HepG2 (cell line): ENCODE results near the gene EPHA2. TPM values are rescaled to one million over a fixed set of nuclear protein-coding genes. Genes with fewer than 3 reads are reported as not detected.

Source experiments
- ATAC-seq: fragments of 200-7000 bp; cut with Tn5 transposase; 3 replicates; pipeline ENCODE4 v1.9.1; 2020; ENCODE audit warnings: mild to moderate bottlenecking, moderate library complexity
- BruUV-seq: library from RNA; stranded (reverse); fragments of 400-500 nt; replicated peaks from 2 replicates; lab custom pipeline; 2021; lab: Mats Ljungman, UMichigan
- CTCF ChIA-PET: fragments of 300-600 bp; formaldehyde crosslinking; extraction: SDS; loops from one replicate; lab custom pipeline; 2021; ENCODE audit warnings: low total read pairs, inconsistent platforms, low intra/inter-chr PET ratio; lab: Yijun Ruan, JAX
- POLR2A ChIA-PET: fragments of 350-600 bp; sonication (Branson Sonifier 250); formaldehyde crosslinking; loops from one replicate; lab custom pipeline; 2020; ENCODE audit warnings: antibody characterized with exemption, inconsistent platforms; lab: Yijun Ruan, JAX
- DNase-seq: peaks from one replicate; pipeline ENCODE4 v3.0.0-alpha.2; 2015; ENCODE audit warnings: low spot score
- FAIRE-seq: peaks from 3 replicates; lab custom pipeline; 2011; peaks lifted over from hg19 to GRCh38; lab: Jason Lieb, UNC
- H2AFZ ChIP-seq: one replicate; pipeline ENCODE4 v1.6.1; 2011; ENCODE audit warnings: low read length, inconsistent platforms
- H3K27ac ChIP-seq: fragments of 300-600 bp; 3 replicates; pipeline ENCODE4 v1.8.0; 2011; ENCODE audit warnings: mixed run types, mild to moderate bottlenecking, mixed read lengths, low read length, inconsistent platforms; ENCODE audit not compliant: insufficient read depth; ENCODE audit errors: extremely low read length
- H3K27me3 ChIP-seq, 2 experiments: fragments of 200-600 bp in 1 of 2; 2 replicates in 1 of 2; 3 replicates in 1 of 2; pipeline versions ENCODE4 v1.6.0 to v1.8.0; 2011; ENCODE audit warnings: low read length in 2 of 2, mild to moderate bottlenecking in 2 of 2, moderate library complexity in 2 of 2, inconsistent platforms in 1 of 2; ENCODE audit not compliant: insufficient read depth in 2 of 2, control insufficient read depth in 1 of 2
- H3K36me3 ChIP-seq, 2 experiments: fragments of 200-600 bp in 1 of 2; replicated peaks in 1 of 2; 2 replicates in 1 of 2; 3 replicates in 1 of 2; pipeline versions ENCODE4 v1.5.1 to v1.8.0; 2011; ENCODE audit warnings: low read length in 2 of 2, inconsistent platforms in 1 of 2; ENCODE audit not compliant: insufficient read depth in 2 of 2, control insufficient read depth in 1 of 2
- H3K4me1 ChIP-seq: 2 replicates; pipeline ENCODE4 v1.5.1; 2012; ENCODE audit warnings: low read length, inconsistent platforms; ENCODE audit not compliant: insufficient read depth
- H3K4me2 ChIP-seq: 2 replicates; pipeline ENCODE4 v1.6.0; 2011; ENCODE audit warnings: low read depth, low read length, inconsistent platforms
- H3K4me3 ChIP-seq, 3 experiments: fragments of 200-600 bp in 1 of 3; sonication (generic), shearing (Covaris generic) in 1 of 3; replicated peaks in 1 of 3; 2 replicates each; pipeline ENCODE4 v1.5.1; 2011 to 2016; ENCODE audit warnings: low read length in 3 of 3, inconsistent platforms in 2 of 3, low read depth in 2 of 3, mild to moderate bottlenecking in 2 of 3, control low read depth in 1 of 3, mixed read lengths in 1 of 3; ENCODE audit not compliant: insufficient read depth in 1 of 3
- H3K79me2 ChIP-seq: one replicate; pipeline ENCODE4 v1.6.1; 2011; ENCODE audit warnings: low read length, inconsistent platforms; ENCODE audit not compliant: insufficient read depth
- H3K9ac ChIP-seq: 2 replicates; pipeline ENCODE4 v1.6.0; 2011; ENCODE audit warnings: mild to moderate bottlenecking, low read depth, low read length, inconsistent platforms; ENCODE audit not compliant: insufficient read depth
- H3K9me3 ChIP-seq: 2 replicates; pipeline ENCODE4 v1.5.1; 2012; ENCODE audit warnings: mild to moderate bottlenecking, low read length
- H4K20me1 ChIP-seq: 2 replicates; pipeline ENCODE4 v1.6.0; 2011; ENCODE audit warnings: inconsistent platforms, mild to moderate bottlenecking, low read length, moderate library complexity; ENCODE audit not compliant: insufficient read depth
- AGO2 ChIP-seq: fragments of 200-400 bp; formaldehyde crosslinking; optimal IDR thresholded peaks from 2 replicates; pipeline ENCODE3; 2017; ENCODE audit warnings: mild to moderate bottlenecking, low read depth, low read length, moderate library complexity
- BHLHE40 ChIP-seq: IDR thresholded peaks from 2 replicates; pipeline ENCODE4 v1.6.1; 2011; ENCODE audit warnings: low read length, improper control_type of control experiment
- DRAP1 ChIP-seq: IDR thresholded peaks from 2 replicates; pipeline ENCODE4 v1.6.1; 2016; ENCODE audit warnings: missing genetic modification reagents, missing compliant biosample characterization
- ETV6 ChIP-seq: sonication (generic); formaldehyde crosslinking; conservative IDR thresholded peaks from 2 replicates; pipeline ENCODE4 v1.4.0; 2020; ENCODE audit warnings: missing genetic modification reagents
- HCFC1 ChIP-seq: fragments of 150-350 bp; IDR thresholded peaks from 2 replicates; pipeline ENCODE4 v1.6.1; 2014; ENCODE audit warnings: low read depth, low read length
- MAF1 ChIP-seq: sonication (generic); formaldehyde crosslinking; IDR thresholded peaks from 2 replicates; pipeline ENCODE4 v1.5.0; 2020; ENCODE audit warnings: missing genetic modification reagents, borderline replicate concordance
- PPARG ChIP-seq: conservative IDR thresholded peaks from 2 replicates; pipeline ENCODE4 v1.6.1; 2016; ENCODE audit warnings: missing biosample characterization, missing genetic modification reagents
- SUZ12 ChIP-seq: fragments of 150-350 bp; IDR thresholded peaks from 2 replicates; pipeline ENCODE4 v1.6.1; 2014; ENCODE audit warnings: low read depth, low read length
- TP53 ChIP-seq: sonication (generic); formaldehyde crosslinking; conservative IDR thresholded peaks from 2 replicates; pipeline ENCODE4 v1.4.0; 2020; ENCODE audit warnings: missing genetic modification reagents
- ZFP62 ChIP-seq: sonication (generic); formaldehyde crosslinking; IDR thresholded peaks from 2 replicates; pipeline ENCODE4 v1.4.0; 2020; ENCODE audit warnings: missing genetic modification reagents
- ZNF136 ChIP-seq: sonication (generic); formaldehyde crosslinking; IDR thresholded peaks from 2 replicates; pipeline ENCODE4 v1.8.1; 2022; ENCODE audit warnings: low read depth, mild to moderate bottlenecking, moderate library complexity, missing genetic modification reagents
- ZNF382 ChIP-seq: sonication (generic); formaldehyde crosslinking; IDR thresholded peaks from 2 replicates; pipeline ENCODE4 v1.5.0; 2020; ENCODE audit warnings: missing genetic modification reagents, mild to moderate bottlenecking, borderline replicate concordance
- ZNF546 ChIP-seq: sonication (generic); formaldehyde crosslinking; conservative IDR thresholded peaks from 2 replicates; pipeline ENCODE4 v1.8.1; 2023; ENCODE audit warnings: mild to moderate bottlenecking, missing genetic modification reagents
- ZNF780A ChIP-seq: sonication (generic); formaldehyde crosslinking; IDR thresholded peaks from 2 replicates; pipeline ENCODE4 v1.8.0; 2022; ENCODE audit warnings: mild to moderate bottlenecking, missing genetic modification reagents, moderate library complexity
- WGBS: methylation state at CpG from one replicate; pipeline ENCODE4 v1.1.6; 2017; ENCODE audit warnings: low lambda C conversion rate; 5-methylcytosine and 5-hydroxymethylcytosine counted together
- in situ Hi-C: cut with HindIII; loops from 2 replicates; pipeline ENCODE4 v1.10.0; 2017; ENCODE audit warnings: low pct_unique_long_range_greater_than_20kb; ENCODE audit not compliant: extremely low pct_ligation_motif_present
- intact Hi-C: fragments of 100-400 bp; cut with micrococcal nuclease; formaldehyde crosslinking; loops from one replicate; pipeline ENCODE4 v1.10.0; 2022; ENCODE audit not compliant: unreplicated experiment
- polyA plus RNA-seq, 8 experiments: library from polyadenylated mRNA; depleted of rRNA in 3 of 8; stranded (reverse) in 7 of 8; unstranded in 1 of 8; fragments of >200 nt; fragmentation: Illumina TruSeq in 4 of 8; extraction: Trizol in 4 of 8; gene quantifications; 2 replicates each; pipeline versions ENCODE4 v1.2.1 to v1.2.3, GENCODE V29; 2011 to 2016; ENCODE audit warnings: low read depth in 4 of 8, missing spikeins in 1 of 8, mixed read lengths in 1 of 8; ENCODE audit not compliant: insufficient read depth in 1 of 8
- total RNA-seq, 5 experiments: library from RNA; depleted of rRNA; stranded (reverse); fragments of >200 nt; fragmentation: Illumina TruSeq; extraction: Trizol; gene quantifications; 2 replicates each; pipeline ENCODE4 v1.2.3, GENCODE V29; 2016; ENCODE audit warnings: low read depth in 1 of 5
- TF ChIP-seq, protein P1 (sequence below): sonication (generic); formaldehyde crosslinking; IDR thresholded peaks from 2 replicates; pipeline ENCODE4 v1.4.0; 2020; ENCODE audit warnings: missing genetic modification reagents
- TF ChIP-seq, protein P2 (sequence below): sonication (generic); formaldehyde crosslinking; IDR thresholded peaks from 2 replicates; pipeline ENCODE4 v1.4.0; 2020; ENCODE audit warnings: missing genetic modification reagents

The EPHA2 gene
- total and polyA plus RNA-seq, 2 of the 13 experiments (the other 11 are each of a cell fraction or from before 2014, with no cell fraction given), result 33.6 to 53.6 TPM

DNA sequence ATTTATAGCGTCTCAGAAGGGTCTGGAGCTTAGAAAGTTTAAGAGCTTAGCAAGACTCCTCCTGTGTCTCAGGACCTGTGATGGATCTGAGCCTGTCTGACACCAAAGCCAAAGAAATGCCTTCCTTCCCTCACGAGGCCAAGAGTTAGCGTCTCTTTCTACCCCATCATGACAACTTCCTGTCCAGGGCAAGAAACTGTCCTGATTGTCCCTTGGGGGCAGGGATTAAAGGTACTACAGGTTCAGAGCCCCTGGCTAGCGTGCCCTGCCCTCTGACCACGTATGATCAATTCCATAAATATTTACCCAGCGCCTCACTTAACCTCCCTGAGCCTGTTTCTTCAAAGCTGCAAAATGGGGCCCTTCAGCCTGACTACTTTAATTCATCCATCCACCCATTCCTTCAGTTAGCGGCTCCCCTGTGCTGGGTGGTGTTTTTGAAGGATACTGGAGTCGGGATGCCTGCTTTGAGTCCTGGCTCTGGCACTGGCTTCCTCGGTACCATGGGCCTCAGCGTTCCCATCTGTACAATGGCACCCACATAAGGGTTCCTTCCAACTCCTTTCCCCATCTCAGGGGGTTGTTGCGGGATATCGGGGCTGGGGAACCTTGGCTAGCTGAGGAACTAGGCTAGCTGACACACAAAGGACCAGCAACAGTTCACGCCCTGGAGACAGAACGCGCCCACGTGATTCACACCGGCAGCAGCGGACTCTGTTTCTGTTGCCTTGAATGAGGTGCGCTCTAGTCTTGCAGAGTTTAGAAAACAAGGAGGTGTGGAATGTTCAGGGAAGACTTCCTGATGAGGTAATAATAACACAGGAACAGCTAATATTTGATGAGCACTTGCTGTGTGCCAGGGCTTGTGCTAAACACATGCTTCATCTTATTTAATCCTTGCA is 23.0 kb upstream of the EPHA2 start:
- Histone ChIP-seq H3K36me3 (no peaks in the 10 kb centered on the region), H3K4me3 (peak overlapping the region in 2 of 3 experiments; percentile 31 to 52; a peak in 3 of 6 replicates), H3K4me1 (peaks cover 99% of the 10 kb centered on the region), H4K20me1 (no peaks in the 10 kb centered on the region), H3K27ac (peak overlapping the region; percentile 81), H3K9ac (peak overlapping the region; percentile 43), H3K79me2 (no peaks in the 10 kb centered on the region), H3K27me3 (peaks cover 0 to 1% of the 10 kb centered on the region in 2 experiments; a peak in 1 of 5 replicates), H3K4me2 (peak overlapping the region; percentile 66), H2AFZ (no peak overlapping the region), H3K9me3 (no peaks in the 10 kb centered on the region)
- intact Hi-C loops (loop anchor here (2.0 kb wide), 1 partner anchor 14 kb away; no protein-coding TSS in a partner anchor), in situ Hi-C loops (no loop called here)
- FAIRE-seq, result peak; percentile 60
- ChIA-PET POLR2A (interaction anchor here (0.9 to 2.2 kb wide), 11 partner anchors 10 to 100 kb away, joined by 3 to 15 read pairs (median 4); no protein-coding TSS in a partner anchor), CTCF (no interaction called here)
- peak; percentile 58 for ATAC-seq
- DNase-seq, result peak; percentile 84
- BruUV-seq, result no TSS peak
- WGBS, result 3% methylated on average over 19 of the region's 19 CpGs
- no peak for TF ChIP-seq SUZ12
- TF ChIP-seq, protein P1, sequence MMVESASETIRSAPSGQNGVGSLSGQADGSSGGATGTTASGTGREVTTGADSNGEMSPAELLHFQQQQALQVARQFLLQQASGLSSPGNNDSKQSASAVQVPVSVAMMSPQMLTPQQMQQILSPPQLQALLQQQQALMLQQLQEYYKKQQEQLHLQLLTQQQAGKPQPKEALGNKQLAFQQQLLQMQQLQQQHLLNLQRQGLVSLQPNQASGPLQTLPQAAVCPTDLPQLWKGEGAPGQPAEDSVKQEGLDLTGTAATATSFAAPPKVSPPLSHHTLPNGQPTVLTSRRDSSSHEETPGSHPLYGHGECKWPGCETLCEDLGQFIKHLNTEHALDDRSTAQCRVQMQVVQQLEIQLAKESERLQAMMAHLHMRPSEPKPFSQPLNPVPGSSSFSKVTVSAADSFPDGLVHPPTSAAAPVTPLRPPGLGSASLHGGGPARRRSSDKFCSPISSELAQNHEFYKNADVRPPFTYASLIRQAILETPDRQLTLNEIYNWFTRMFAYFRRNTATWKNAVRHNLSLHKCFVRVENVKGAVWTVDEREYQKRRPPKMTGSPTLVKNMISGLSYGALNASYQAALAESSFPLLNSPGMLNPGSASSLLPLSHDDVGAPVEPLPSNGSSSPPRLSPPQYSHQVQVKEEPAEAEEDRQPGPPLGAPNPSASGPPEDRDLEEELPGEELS, result peak; percentile 77
- no peak for TF ChIP-seq TP53
- TF ChIP-seq AGO2, result no peak
- TF ChIP-seq ZNF382 (CRISPR knock-in tag), result no peak
- TF ChIP-seq ETV6 (CRISPR knock-in tag), result no peak
- no peak for TF ChIP-seq HCFC1
- no peak for TF ChIP-seq ZFP62 (CRISPR knock-in tag)
- TF ChIP-seq, protein P2, sequence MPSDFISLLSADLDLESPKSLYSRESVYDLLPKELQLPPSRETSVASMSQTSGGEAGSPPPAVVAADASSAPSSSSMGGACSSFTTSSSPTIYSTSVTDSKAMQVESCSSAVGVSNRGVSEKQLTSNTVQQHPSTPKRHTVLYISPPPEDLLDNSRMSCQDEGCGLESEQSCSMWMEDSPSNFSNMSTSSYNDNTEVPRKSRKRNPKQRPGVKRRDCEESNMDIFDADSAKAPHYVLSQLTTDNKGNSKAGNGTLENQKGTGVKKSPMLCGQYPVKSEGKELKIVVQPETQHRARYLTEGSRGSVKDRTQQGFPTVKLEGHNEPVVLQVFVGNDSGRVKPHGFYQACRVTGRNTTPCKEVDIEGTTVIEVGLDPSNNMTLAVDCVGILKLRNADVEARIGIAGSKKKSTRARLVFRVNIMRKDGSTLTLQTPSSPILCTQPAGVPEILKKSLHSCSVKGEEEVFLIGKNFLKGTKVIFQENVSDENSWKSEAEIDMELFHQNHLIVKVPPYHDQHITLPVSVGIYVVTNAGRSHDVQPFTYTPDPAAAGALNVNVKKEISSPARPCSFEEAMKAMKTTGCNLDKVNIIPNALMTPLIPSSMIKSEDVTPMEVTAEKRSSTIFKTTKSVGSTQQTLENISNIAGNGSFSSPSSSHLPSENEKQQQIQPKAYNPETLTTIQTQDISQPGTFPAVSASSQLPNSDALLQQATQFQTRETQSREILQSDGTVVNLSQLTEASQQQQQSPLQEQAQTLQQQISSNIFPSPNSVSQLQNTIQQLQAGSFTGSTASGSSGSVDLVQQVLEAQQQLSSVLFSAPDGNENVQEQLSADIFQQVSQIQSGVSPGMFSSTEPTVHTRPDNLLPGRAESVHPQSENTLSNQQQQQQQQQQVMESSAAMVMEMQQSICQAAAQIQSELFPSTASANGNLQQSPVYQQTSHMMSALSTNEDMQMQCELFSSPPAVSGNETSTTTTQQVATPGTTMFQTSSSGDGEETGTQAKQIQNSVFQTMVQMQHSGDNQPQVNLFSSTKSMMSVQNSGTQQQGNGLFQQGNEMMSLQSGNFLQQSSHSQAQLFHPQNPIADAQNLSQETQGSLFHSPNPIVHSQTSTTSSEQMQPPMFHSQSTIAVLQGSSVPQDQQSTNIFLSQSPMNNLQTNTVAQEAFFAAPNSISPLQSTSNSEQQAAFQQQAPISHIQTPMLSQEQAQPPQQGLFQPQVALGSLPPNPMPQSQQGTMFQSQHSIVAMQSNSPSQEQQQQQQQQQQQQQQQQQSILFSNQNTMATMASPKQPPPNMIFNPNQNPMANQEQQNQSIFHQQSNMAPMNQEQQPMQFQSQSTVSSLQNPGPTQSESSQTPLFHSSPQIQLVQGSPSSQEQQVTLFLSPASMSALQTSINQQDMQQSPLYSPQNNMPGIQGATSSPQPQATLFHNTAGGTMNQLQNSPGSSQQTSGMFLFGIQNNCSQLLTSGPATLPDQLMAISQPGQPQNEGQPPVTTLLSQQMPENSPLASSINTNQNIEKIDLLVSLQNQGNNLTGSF (CRISPR knock-in tag), result no peak
- no peak for TF ChIP-seq ZNF780A (CRISPR knock-in tag)
- TF ChIP-seq PPARG (CRISPR knock-in tag), result peak; percentile 76
- TF ChIP-seq BHLHE40, result 0 out of 2 replicates have a peak, but pooled peaks have one; percentile 6
- no peak; the same call in 1 of the 2 replicates for TF ChIP-seq ZNF136
- TF ChIP-seq MAF1 (CRISPR knock-in tag), result no peak
- TF ChIP-seq ZNF546, result no peak
- TF ChIP-seq DRAP1 (CRISPR knock-in tag), result peak; percentile 57
